ENCODE measurements around the gene SMPDL3A.
A peak's percentile ranks its signal among the peaks of the same experiment; 100 is the strongest.

Gene SMPDL3A

DNA sequence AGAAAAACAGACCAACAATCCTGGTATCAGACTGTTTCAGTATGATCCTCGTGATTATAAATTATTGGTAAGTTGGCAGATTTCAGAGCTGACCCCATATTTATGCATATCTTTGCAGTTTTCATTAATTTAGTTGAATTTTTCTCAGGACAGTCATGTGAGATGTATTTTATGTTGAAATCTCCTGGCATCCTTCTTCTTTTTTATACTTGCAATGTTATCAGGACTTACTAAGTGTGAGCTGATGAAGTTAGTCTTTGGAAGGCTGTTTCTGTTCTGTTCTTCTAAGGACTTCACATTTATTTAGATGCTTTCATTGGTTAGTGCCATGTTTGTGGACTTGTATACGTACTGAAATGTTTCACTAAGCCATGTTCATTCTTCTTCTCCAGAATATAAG is 17.2 kb downstream of the SMPDL3A start:
- DNase-seq, result no peak

GRCh38 chr6:122808121-122808885 is 19.2 kb downstream of the SMPDL3A start:
- DNase-seq, result no peak

GRCh38 chr6:122809001-122809400 is 19.9 kb downstream of the SMPDL3A start:
- DNase-seq, result no peak

DNA sequence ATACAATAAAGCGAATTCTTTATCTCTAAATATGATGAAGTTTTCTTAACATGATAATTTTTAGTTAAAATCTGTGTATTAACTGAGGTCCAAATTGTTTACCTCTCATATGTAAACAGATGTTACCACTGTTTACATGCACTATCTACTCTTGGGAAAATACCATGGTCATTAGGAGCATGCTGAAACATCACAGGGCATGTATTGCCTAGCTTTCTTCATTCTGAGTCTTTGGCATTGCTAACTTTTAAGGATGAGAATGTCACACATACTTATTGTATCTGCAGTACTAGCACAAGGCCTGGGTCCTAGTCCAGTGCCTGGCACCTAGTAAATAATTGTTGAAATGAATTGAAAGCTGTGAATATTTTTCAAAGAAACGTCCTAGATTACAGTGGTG is 20.6 kb downstream of the SMPDL3A start:
- no peak for DNase-seq

- DNase-seq, result no peak
Observed at GRCh38 chr6:122810189-122810588, 21.1 kb downstream of the SMPDL3A start.

- no peak for DNase-seq
Observed at GRCh38 chr6:122817358-122817757, 28.3 kb downstream of the SMPDL3A start.

- DNase-seq, result no peak
Observed at GRCh38 chr6:122817766-122818165, 28.7 kb downstream of the SMPDL3A start.

GRCh38 chr6:122818866-122819265 is 29.8 kb downstream of the SMPDL3A start:
- DNase-seq, result no peak

- DNase-seq, result no peak
Observed at GRCh38 chr6:122821095-122821494, 32.0 kb downstream of the SMPDL3A start.

DNA sequence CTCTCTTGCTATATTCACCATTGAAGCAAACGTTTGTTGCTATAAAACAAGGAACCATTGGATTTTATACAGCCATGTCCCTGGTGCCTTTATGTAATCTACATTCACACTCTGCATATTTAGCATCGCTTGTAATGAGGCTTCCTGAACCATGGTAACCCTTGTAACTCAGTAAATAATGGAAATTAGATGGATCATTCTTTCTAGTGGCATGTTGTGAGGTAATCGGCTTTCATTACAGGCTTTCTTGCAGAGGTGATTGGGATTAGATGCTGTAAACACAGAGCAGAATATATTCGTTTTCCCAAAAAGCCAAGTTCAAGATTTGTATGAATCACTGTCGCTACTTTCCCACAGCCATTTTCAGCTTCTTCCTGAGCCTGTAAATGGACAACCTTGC is 36.1 kb downstream of the SMPDL3A start:
- DNase-seq, result no peak

DNA sequence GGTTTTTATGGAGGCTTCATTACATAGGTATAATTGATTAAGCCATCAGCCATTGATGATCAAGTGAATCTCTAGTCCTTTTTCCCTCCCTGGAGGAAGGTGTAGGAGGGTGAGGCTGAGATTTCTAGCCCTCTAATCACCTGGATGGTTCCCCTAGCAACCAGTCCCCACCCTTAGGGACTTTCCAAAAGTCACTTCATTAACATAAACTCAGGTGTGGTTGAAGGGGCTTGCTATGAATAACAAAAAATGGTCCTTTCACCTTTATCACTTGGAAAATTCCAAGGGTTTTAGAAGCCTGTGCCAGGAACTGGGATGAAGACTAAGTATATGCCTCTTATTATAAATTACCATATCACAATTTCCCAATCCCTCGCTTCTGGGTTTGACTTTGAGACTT is 40.4 kb downstream of the SMPDL3A start:
- no peak for DNase-seq

DNA sequence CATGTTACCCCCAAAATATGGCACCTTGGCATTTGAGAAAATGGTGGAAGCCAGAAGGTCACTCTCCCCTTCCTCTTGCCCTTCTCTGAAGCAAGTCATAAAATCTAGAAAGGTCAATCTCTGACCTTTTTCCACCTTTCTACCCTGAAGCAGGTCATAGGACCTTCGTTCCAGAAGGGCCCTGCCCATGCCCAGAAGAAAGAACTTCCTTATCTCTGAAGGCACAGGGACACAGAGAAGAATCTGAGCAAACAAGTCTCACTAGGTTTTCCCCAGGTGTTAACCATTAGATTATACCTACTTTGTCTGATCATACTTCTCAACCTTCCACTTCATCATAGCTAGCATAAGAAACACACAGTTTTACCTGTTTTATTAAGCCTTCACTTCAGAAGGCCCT is 42.5 kb downstream of the SMPDL3A start:
- no peak for DNase-seq

DNA sequence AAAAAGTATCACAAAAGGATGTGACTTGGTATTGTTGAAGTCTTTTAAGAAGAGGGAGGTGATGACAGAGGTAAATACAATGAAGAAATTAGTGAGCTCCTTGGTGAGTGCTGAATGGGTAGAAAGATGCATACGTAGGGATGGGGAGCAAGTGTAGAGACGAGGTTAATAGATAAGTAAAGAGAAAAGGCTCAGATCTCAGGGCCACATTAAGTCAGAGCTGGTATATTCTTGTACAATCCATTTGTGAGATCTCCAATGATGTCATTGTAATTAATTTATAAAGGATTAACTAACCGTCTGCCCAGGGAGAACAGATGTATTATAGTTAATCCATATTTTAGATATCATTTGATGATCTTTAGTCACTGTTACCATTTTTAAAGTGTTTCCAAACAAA is 43.4 kb downstream of the SMPDL3A start:
- no peak for DNase-seq

DNA sequence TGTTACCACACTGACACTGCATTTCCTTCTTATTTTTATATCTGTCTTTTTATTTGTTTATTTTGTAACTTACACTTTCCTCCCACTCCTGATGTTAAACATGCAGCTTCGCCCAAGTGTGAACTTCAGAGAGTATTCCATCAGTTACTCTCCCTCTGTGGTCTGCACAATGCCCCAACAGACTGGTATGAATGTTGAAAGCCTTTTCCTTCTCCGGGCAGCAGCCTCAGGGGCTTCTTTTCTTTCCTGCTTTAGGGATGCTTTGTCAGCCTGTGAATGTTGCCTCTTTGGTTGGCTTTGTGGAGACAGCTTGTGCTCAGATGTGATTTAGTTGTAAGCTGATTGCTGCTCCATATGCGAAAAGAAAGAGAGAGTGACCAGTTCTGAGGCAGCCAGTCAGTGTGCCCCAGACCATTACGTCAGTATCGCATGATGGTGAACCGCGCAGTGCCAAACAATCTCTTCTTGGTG is 44.0 kb downstream of the SMPDL3A start:
- DNase-seq, result no peak

DNA sequence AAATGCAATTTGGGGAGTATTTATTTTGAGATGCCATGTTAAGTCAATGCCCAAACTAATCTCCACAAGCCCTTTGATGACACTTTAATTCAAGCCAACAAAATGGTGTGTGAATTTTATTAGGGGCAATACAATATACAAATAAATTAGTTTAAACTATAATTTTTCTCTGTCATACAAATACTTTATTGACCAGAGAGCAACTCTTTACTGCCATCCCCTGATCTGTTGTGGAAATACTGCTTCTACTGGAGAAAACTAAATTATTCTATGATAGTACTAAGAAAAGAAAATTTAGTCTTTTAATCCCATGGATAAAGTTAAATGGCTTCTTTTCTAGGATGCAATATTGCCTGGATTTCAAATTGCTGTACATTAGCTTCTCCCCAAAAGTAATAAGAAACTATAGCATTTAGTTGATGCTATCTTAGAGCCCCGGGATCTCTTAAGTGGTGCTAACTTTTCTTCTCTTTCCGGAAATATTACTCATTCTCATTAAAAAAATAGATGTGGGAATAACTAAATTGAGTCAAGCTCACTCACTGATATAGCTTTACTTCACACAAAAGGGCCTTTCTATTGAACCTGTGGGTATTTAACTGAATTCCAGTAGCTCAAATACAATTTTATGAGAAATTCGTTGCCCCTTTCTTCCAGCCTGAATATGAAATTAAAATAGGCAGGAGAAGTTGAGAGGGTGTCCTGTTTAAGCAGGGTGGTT is 49.2 kb downstream of the SMPDL3A start:
- DNase-seq, result no peak

DNA sequence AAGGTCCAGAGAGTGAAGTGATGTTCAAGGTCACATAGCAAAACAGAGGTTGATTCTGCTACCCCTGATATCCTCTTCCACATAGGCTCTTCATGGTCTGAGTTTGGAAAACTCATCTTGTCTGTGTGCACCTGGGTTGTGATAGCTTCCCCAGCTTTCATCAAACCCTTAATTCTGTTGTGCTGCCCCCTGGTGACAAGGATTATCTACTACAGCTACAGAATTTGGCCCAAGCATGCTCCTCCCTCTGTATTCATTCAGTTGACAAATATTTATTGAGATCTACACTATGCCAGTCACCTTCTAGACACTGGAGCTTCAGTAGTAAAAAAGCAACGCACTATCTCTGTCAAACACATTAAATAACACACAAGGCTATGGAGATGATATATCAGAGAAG is 50.4 kb downstream of the SMPDL3A start:
- peak; percentile 65 for DNase-seq

DNA sequence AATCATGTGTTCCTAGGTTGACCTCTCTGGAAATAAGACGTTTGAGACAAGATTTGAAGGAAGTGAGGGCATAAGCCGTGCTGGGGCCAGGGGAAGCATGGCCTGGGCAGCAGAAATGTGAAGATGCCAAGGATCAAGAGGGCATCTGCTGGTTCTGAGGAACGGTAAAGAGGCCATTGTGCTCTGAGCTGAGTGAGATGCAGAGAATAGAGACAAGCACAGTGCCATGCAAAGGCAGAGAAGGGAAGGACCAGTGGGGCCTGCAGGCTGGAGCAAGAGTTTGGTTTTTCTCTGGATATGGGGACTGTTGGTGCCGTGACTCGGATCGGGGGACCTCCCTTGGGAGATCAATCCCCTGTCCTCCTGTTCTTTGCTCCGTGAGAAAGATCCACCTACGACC is 50.8 kb downstream of the SMPDL3A start:
- no peak for DNase-seq

GRCh38 chr6:122845464-122845863 is 56.4 kb downstream of the SMPDL3A start:
- DNase-seq, result no peak

- DNase-seq, result no peak
Observed at GRCh38 chr6:122845916-122846612, 57.0 kb downstream of the SMPDL3A start.

- DNase-seq, result no peak
Observed at GRCh38 chr6:122853259-122853995, 64.4 kb downstream of the SMPDL3A start.
